ENCODE measurements around the gene ITGB2.
A peak's percentile ranks its signal among the peaks of the same experiment; 100 is the strongest.

The ITGB2 gene

GRCh38 chr21:44920694-44921604 lies at the start of gene ITGB2:
Gene ITGB2, minus strand, starts transcription at chr21:44920899. Its CDS starts 10,117 bp downstream, at chr21:44910782.
- peak; percentile 53 for DNase-seq

GRCh38 chr21:44969931-44970755 lies 49.4 kb upstream of the ITGB2 start:
- no peak for DNase-seq

GRCh38 chr21:44969066-44969670 lies 48.5 kb upstream of the ITGB2 start:
- no peak for DNase-seq

GRCh38 chr21:44967082-44968047 lies 46.7 kb upstream of the ITGB2 start:
- no peak for DNase-seq

GRCh38 chr21:44966135-44967081 lies 45.7 kb upstream of the ITGB2 start:
- DNase-seq = peak; percentile 78

GRCh38 chr21:44965251-44966022 lies 44.7 kb upstream of the ITGB2 start:
- no peak for DNase-seq

GRCh38 chr21:44964381-44964780 lies 43.7 kb upstream of the ITGB2 start:
- DNase-seq = no peak

- no peak for DNase-seq
Measured at GRCh38 chr21:44962403-44962966, 41.8 kb upstream of the ITGB2 start.

- DNase-seq = no peak
Measured at GRCh38 chr21:44960141-44961092, 39.7 kb upstream of the ITGB2 start.

GRCh38 chr21:44959376-44960091 lies 38.8 kb upstream of the ITGB2 start:
- no peak for DNase-seq

GRCh38 chr21:44958471-44959191 lies 37.9 kb upstream of the ITGB2 start:
- peak; percentile 95 for DNase-seq

- DNase-seq = no peak
Measured at GRCh38 chr21:44957901-44958451, 37.3 kb upstream of the ITGB2 start.

- DNase-seq = no peak
Measured at GRCh38 chr21:44957047-44957831, 36.5 kb upstream of the ITGB2 start.

- no peak for DNase-seq
Measured at GRCh38 chr21:44956356-44957046, 35.8 kb upstream of the ITGB2 start.

GRCh38 chr21:44955798-44956175 lies 35.1 kb upstream of the ITGB2 start:
- no peak for DNase-seq

All from femur (tissue), 1 donor.